Measurements from ENCODE around the gene HSPA5. TPM values are rescaled to one million over a fixed set of nuclear protein-coding genes. Genes with fewer than 3 reads are reported as not detected.

HSPA5 gene
- total RNA-seq, 1 donor = 128 TPM

Small RNAs within 50 kb of the gene (small RNA-seq; reads per million reads assigned to genes)
- not detected for gene AL354710.1

Other genes with a start within 250 kb of the HSPA5 start
- 7.3 and 14.0 TPM in 2 replicates for gene SCAI, start 97.8 kb downstream of the HSPA5 start, total RNA-seq (ENCODE audit: low replicate concordance)
- 28.0 and 28.5 TPM in 2 replicates for gene PPP6C, start 51.5 kb downstream of the HSPA5 start, total RNA-seq (ENCODE audit: low replicate concordance)
- 9.2 and 25.2 TPM in 2 replicates for gene RABEPK, start 40.8 kb downstream of the HSPA5 start, total RNA-seq (ENCODE audit: low replicate concordance)
- gene GAPVD1, start 20.5 kb upstream of the HSPA5 start, total RNA-seq (ENCODE audit: low replicate concordance) = 52.7 and 53.1 TPM in 2 replicates

All from fibroblast of the aortic adventitia (primary cell).